HEK293T (cell line): ENCODE measurements around the gene SALL1.

Experiments used
- CTCF ChIA-PET: fragments of 350-600 bp; formaldehyde crosslinking; extraction: SDS; loops from one replicate; lab custom pipeline; 2021; ENCODE audit warnings: antibody characterized with exemption, inconsistent platforms; lab: Yijun Ruan, JAX
- POLR2A ChIA-PET: fragments of 350-600 bp; formaldehyde crosslinking; extraction: SDS; loops from one replicate; lab custom pipeline; 2020; ENCODE audit warnings: antibody characterized with exemption, inconsistent platforms; lab: Yijun Ruan, JAX
- DNase-seq: peaks from one replicate; pipeline ENCODE4 v3.0.0; 2012; ENCODE audit warnings: mixed read lengths; ENCODE audit errors: extremely low spot score
- ARNT ChIP-seq: fragments of 450-650 bp; IDR thresholded peaks from 2 replicates; pipeline ENCODE4 v1.6.1; 2017; ENCODE audit warnings: mild to moderate bottlenecking
- BHLHE40 ChIP-seq: fragments of 450-650 bp; IDR thresholded peaks from 2 replicates; pipeline ENCODE4 v1.6.1; 2016; ENCODE audit warnings: mild to moderate bottlenecking, moderate library complexity, borderline replicate concordance
- CTBP1 ChIP-seq: fragments of 450-650 bp; IDR thresholded peaks from 2 replicates; pipeline ENCODE4 v1.6.1; 2016; ENCODE audit warnings: borderline replicate concordance
- ELF4 ChIP-seq: fragments of 450-650 bp; IDR thresholded peaks from 2 replicates; pipeline ENCODE4 v1.6.1; 2017; ENCODE audit warnings: antibody characterized with exemption
- FOXA1 ChIP-seq: fragments of 450-650 bp; IDR thresholded peaks from 2 replicates; pipeline ENCODE4 v1.6.1; 2016; ENCODE audit warnings: mild to moderate bottlenecking
- FOXK2 ChIP-seq: fragments of 450-650 bp; IDR thresholded peaks from 2 replicates; pipeline ENCODE4 v1.6.1; 2016; ENCODE audit warnings: mild to moderate bottlenecking
- FOXM1 ChIP-seq: fragments of 450-650 bp; IDR thresholded peaks from 2 replicates; pipeline ENCODE4 v1.6.1; 2017; ENCODE audit warnings: mild to moderate bottlenecking, borderline replicate concordance
- HDGF ChIP-seq: fragments of 450-650 bp; IDR thresholded peaks from 2 replicates; pipeline ENCODE4 v1.6.1; 2017; ENCODE audit warnings: antibody characterized with exemption, borderline replicate concordance
- L3MBTL2 ChIP-seq: fragments of 450-650 bp; conservative IDR thresholded peaks from 2 replicates; pipeline ENCODE4 v1.6.1; 2016; ENCODE audit warnings: mild to moderate bottlenecking
- LEF1 ChIP-seq: fragments of 450-650 bp; IDR thresholded peaks from 2 replicates; pipeline ENCODE4 v1.6.1; 2017; ENCODE audit warnings: mild to moderate bottlenecking, borderline replicate concordance
- NFRKB ChIP-seq: fragments of 450-650 bp; IDR thresholded peaks from 2 replicates; pipeline ENCODE4 v1.6.1; 2016; ENCODE audit warnings: mild to moderate bottlenecking, moderate library complexity
- SP1 ChIP-seq: fragments of 450-650 bp; IDR thresholded peaks from 2 replicates; pipeline ENCODE4 v1.6.1; 2017
- SUZ12 ChIP-seq: fragments of 450-650 bp; IDR thresholded peaks from 2 replicates; pipeline ENCODE4 v1.6.1; 2016; ENCODE audit warnings: mild to moderate bottlenecking
- TARDBP ChIP-seq: fragments of 450-650 bp; IDR thresholded peaks from 2 replicates; pipeline ENCODE4 v1.6.1; 2016
- ZNF384 ChIP-seq: fragments of 450-650 bp; IDR thresholded peaks from 2 replicates; pipeline ENCODE4 v1.6.1; 2016
- TF ChIP-seq, protein P1 (sequence below): fragments of 450-650 bp; IDR thresholded peaks from 2 replicates; pipeline ENCODE4 v1.6.1; 2016

SALL1 gene

GRCh38 chr16:51180719-51181502, 29.8 kb upstream of the SALL1 start:
- POLR2A ChIA-PET: no interaction called here
- no peak for TF ChIP-seq L3MBTL2
- TF ChIP-seq ZNF384: no peak
- TF ChIP-seq NFRKB: no peak
- TF ChIP-seq TARDBP: no peak
- TF ChIP-seq BHLHE40: no peak
- no peak for DNase-seq
- CTCF ChIA-PET: no interaction called here

DNA sequence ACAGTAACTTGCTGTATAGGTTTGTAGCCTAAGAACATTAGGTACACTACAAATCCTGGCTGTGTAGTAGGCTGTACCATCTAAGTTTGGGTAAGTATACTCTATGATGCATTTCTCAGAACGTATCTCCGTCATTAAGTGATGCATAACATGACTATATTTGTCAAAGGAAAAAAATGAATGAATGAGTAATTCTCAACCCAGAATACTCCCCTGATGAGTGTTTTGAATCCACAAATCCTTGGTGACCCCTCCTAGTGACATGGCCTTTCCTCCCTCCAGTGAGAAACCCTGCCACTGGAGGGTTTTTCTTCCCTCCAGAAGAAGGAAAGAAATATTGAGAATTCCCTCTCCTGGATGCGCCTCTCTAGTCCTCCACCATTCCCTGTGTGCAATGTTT, 24.0 kb upstream of the SALL1 start:
- ChIA-PET POLR2A (no interaction called here), CTCF (no interaction called here)
- no peak for TF ChIP-seq NFRKB
- no peak for TF ChIP-seq TARDBP
- no peak for TF ChIP-seq FOXK2
- TF ChIP-seq L3MBTL2: no peak
- no peak for TF ChIP-seq BHLHE40
- no peak for TF ChIP-seq CTBP1
- TF ChIP-seq, protein P1, sequence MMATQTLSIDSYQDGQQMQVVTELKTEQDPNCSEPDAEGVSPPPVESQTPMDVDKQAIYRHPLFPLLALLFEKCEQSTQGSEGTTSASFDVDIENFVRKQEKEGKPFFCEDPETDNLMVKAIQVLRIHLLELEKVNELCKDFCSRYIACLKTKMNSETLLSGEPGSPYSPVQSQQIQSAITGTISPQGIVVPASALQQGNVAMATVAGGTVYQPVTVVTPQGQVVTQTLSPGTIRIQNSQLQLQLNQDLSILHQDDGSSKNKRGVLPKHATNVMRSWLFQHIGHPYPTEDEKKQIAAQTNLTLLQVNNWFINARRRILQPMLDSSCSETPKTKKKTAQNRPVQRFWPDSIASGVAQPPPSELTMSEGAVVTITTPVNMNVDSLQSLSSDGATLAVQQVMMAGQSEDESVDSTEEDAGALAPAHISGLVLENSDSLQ: no peak
- TF ChIP-seq SUZ12: no peak
- TF ChIP-seq HDGF: no peak
- no peak for TF ChIP-seq FOXA1
- no peak for TF ChIP-seq LEF1
- no peak for TF ChIP-seq ZNF384
- TF ChIP-seq ARNT: no peak
- TF ChIP-seq SP1: no peak
- TF ChIP-seq FOXM1: no peak
- no peak for TF ChIP-seq ELF4
- no peak for DNase-seq

DNA sequence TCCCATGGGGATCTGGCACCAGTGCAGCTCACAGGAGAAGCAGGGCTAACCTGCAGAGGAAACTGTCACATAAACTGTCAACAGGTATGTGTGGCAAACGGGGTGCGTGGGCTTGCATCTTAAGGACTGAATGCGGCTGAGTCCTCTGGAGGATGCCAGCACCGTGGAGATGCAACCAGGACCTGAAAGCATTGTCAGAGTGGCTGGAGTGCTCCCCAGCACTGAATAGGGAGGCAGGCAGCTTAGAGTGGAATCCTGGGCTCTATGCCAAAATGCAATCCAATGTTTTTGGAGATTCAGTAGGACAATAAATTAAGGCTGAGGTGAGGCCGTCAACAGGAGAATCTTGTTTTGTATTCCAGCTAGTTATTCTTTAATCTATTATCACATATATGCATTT, 21.3 kb upstream of the SALL1 start:
- ChIA-PET CTCF (no interaction called here), POLR2A (no interaction called here)
- no peak for DNase-seq
- TF ChIP-seq ARNT (no peak), CTBP1 (no peak), SP1 (no peak), SUZ12 (no peak), FOXA1 (no peak), L3MBTL2 (no peak), TARDBP (no peak), LEF1 (no peak), FOXK2 (no peak), BHLHE40 (no peak), NFRKB (no peak), HDGF (no peak), ZNF384 (no peak), ELF4 (no peak)
- TF ChIP-seq, protein P1: no peak

GRCh38 chr16:51168755-51169154, 17.7 kb upstream of the SALL1 start:
- TF ChIP-seq NFRKB (no peak), SUZ12 (no peak), SP1 (no peak), L3MBTL2 (no peak), FOXK2 (no peak), ARNT (no peak)
- ChIA-PET CTCF (no interaction called here), POLR2A (interaction anchor here (0.9 kb wide), 1 partner anchor 16 kb away, joined by 3 read pairs; no protein-coding TSS in a partner anchor)
- DNase-seq: no peak

DNA sequence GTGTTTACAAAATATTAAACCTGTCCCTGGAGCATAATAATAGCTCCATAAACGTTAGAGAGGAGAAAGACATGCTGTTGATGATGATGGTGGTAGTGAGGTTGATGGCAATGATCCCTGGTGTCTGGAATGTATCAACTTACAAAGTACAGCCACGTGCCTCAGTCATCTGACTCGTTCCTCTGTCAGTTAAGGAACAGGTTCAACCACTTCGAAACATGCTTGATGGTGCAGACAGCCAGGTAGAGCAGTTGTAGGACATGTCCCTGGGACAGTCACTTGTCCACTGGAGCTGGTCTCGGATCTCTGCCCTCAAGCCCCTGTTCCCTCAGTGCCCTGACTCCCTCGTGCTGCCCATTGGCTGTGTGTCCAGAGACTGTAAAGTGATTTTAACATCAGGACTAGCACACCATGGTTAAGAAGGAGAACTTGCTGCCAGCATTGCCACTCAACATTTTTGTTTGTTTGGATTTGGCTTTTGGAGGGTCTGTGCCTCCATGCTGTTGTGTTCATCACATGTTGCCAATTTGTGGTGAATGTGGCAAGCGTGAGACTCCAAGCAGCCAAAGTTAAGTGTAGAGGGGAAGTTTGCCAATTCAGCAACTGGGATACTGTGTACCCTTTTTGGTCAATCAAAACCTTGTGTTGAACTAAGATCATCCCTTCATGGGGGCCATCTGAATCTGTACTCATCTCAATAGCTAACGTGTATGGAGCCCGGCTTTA, 16.3 kb upstream of the SALL1 start:
- CTCF ChIA-PET: no interaction called here
- TF ChIP-seq ELF4 (no peak), TARDBP (no peak), BHLHE40 (no peak), SP1 (no peak), ARNT (no peak), FOXM1 (no peak), FOXA1 (no peak), HDGF (no peak), CTBP1 (no peak), L3MBTL2 (no peak), NFRKB (no peak), LEF1 (no peak), ZNF384 (no peak)
- TF ChIP-seq, protein P1: no peak
- no peak for DNase-seq
- POLR2A ChIA-PET: interaction anchor here (0.7 kb wide), 1 partner anchor 256 kb away, joined by 3 read pairs; no protein-coding TSS in a partner anchor

DNA sequence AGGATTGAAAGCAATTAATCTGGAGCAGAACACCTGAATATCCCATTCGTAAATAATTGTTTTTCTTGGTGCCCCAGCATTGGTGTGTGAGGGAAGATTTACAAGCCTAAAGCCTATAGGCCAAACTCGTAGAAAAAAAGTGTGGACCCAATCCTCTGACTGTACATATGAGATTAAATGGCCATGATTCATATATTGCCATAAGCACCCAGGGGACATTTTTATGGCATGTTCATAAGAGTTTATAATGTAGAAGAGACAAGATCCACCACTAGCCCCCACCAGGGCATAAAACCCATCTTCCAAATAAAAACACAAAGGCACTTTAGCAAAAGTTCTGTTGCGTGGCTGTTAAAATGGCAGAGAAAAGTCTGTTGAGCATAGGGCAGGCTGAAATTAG, 15.5 kb upstream of the SALL1 start:
- ChIA-PET CTCF (no interaction called here), POLR2A (no interaction called here)
- TF ChIP-seq FOXM1: no peak
- no peak for DNase-seq
